Dermis microvascular lymphatic vessel endothelial cell (primary cell): Measurements from ENCODE around the gene DCAF12. TPM values are rescaled to one million over a fixed set of nuclear protein-coding genes. Genes with fewer than 3 reads are reported as not detected.
"Not testable (repeated sequence)": the region's sequence is repeated elsewhere in the genome, so short reads cannot be mapped to it uniquely, and the experiment has no call there.

Experiments used
- DNase-seq, 2 donors: peaks; one replicate each; pipeline versions ENCODE4 v3.0.0 to v3.0.0-alpha.2; 2010; ENCODE audit warnings: low read depth in 2 of 2
- total RNA-seq: library from RNA; depleted of rRNA; stranded (reverse); fragments of >200 nt; gene quantifications from 2 replicates; pipeline ENCODE4 v1.2.1, GENCODE V29; 2014

Gene DCAF12
- total RNA-seq: 17.2 and 23.1 TPM in 2 replicates

DNA sequence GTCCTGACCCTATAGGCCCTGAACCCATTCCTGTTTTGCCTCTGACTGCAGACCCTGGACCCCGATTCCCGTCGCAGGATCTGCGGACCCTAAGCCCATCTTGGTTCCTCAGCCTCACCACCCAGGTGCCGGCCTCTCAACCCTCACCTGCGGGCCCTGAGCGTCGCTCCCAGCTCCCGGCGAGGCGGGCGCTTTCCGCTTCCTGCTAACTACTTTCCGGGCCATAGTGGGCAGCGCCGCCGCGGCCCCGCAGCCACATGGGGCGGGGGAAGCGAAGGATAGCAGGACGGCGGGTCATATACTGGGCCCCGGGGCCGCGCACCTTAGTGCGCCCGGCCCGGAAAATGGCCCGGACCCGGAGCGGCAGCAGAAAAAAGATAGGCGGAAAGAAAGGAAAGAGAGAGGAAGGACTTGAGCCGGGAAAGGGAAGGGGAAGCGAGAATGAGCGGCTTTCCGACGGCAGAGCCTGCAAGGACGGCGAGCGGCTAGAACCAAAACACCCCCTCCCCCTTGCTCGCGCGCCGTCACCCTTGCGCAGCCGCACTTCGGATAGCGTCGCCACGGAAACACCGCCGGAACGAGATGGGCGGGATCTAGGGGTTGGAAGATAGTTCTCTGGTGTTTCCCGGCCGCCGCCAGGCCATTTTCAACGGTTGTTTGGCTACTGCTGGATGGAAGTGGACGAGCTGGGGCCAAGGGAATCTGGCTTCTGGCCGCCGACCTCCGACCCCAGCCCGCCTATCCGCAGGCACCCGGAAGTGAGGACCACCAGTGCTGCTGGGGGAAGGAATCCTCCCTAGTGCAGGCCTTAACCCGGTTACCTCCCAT lies at the start of gene DCAF12:
Gene DCAF12, minus strand, starts transcription at position 492 of the 828 bp plus-strand sequence. Its CDS starts 267 bp downstream, at position 225.
- DNase-seq: peak; percentile 88 to 91

DNA sequence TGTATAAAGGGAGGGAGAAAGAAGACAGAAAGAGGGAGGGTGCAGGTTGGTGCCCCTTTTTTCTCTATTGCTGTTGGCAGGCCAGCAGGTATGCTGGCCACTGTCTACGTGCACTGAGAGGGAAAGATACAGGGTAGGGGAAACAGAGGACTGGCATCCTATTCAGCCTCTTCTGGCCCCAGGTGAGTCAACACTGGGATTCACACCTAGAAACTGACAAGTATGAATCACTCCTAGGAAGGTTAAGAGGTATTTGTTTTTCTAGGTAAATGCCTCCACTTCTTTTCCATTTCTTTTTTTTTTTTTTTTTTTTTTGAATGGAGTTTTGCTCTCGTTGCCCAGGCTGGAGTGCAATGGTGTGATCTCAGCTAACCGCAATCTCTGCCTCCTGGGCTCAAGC lies 49.6 kb upstream of the DCAF12 start:
- DNase-seq: no peak

DNA sequence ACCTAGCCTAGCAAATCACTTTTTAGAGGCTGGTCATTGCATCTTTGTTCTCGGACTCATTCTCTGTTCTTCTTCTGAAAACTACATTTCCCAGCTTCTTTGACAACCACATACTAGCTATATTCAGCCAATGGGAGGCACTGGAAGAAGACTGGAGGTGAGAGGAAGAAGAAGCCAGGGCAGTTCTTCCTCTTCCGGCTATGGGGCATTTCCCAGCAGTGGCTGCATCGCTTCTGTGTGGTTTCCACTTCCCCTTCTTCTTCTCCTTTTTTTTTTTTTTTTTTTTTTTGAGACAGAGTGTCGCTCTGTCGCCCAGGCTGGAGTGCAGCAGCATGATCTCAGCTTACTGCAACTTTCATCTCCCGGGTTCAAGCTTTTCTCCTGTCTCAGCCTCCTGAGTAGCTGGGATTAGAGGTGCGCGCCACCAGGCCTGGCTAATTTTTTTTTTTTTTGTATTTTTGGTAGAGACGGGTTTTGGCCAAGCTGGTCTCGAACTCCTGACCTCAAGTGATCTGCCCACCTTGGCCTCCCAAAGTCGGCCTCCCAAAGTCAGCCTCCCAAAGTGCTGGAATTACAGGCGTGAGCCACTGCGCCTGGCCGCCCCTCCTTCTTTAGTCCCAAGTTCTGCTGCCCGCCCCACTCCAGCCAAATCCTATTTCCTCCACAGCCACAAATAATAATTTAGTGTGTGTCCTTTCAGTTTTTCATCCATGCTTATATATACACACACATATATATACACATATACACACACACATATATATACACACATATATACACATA lies 45.4 kb upstream of the DCAF12 start:
- no peak for DNase-seq

DNA sequence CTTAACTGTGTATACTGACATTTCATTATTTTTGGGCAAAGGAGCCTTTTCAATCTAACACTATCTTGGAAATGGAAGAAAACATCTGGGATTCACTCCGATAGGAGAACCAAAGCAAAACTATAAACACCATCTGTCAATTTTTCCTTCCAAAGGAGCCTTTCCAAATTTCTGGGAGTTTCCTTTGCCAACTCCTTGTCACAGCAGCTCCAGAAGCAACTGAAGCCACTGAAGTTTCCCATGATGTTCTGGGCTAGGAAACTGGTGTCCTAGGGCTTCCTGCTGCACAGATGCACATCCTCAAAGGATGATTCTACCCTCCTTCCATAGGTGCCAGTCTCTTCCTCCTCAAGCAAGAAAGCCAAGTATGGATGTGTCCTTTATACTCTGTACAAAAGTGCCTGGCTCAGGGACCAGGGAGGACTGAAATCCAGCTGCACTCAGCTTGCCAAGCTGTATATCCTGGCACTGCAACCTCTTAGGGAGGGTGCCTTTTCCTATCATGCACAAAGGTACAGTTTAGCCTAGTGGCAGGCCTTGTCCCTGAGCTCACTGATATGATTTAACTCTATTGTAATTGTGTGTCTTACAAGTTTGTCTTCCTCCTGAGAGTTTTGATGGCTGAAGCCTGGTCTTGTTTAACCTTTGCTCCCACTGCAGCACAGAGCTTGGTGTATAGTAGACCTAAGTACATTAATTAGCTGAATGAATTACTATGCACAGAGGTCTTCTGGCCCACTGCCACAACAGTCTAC lies 43.9 kb upstream of the DCAF12 start:
- no peak for DNase-seq

DNA sequence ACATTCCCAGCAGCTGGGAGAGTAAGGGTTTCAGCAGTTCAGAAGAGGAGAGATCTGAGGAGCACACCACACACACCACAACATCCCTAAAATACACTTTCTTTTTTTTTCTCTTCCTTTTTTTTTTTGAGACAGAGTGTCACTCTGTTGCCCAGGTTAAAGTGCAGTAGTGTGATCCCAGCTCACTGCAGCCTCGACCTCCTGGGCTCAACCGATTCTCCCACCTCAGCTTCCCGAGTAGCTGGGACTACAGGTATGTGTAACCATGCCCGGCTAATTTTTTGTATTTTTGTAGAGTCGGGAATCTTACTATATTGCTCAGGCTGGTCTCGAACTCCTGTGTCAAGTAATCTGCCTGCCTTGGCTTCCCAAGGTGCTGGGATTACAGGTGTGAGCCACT lies 42.6 kb upstream of the DCAF12 start:
- no peak for DNase-seq

DNA sequence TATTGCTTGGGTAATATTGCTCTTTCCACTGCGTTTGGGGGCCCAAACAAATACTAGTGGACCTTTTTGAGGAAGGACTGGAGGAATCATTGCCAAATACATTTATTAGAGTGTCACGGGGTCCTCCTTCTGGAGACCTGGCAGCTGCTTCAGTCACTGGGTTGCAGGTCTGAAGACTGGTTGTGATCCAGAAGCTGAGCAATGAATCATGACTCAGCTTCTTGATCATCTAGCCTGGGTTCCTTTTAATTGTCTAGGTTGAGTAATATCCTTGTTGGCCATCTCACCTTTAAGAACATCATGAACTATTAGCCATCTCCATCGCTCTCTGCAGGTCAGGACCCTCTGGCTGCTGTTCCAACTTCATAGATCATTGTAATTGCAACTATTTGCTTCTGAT lies 36.9 kb upstream of the DCAF12 start:
- DNase-seq: no peak

DNA sequence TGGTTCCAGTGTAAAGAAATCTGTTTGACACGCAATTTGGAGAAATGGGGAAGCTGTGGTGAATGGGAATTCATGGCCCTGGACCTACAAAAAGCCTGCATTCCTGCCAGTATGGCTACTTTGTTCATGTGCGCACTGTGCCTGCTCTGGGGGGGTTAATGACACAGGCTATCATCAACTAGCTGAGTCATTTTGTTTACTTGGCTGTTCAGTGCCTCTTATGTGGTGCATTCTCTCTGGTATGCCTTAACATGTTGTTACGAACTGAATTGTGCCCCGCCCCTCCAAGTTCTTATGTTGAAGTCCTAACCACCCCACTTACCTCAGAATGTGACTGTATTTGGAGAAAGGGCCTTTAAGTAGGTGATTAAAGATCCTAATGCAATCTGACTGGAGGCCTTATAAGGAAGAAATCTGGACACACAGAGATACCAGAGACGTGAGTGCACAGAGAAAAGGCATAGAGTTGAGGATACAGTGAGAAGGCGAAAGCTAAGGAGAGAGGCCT lies 31.9 kb upstream of the DCAF12 start:
- DNase-seq: peak in 1 of 2 donors; percentile 3

DNA sequence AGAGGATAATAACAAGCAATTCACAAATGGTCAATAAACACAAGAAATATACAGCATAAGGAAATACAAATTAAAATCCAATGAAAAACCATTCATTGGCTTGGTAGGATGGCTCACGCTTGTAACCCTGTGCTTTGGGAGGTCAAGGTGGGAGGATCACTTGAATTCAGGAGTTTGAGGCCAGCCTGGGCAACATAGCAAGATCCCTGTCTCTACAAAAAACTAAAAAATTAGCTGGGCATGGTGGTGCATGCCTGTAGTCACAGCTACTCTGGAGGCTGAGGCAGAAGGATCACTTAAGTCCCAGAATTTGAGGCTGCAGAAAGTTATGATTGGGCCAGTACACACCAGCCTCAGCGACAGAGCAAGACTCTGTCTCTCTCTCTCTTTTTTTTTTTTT lies 31.4 kb upstream of the DCAF12 start:
- no peak for DNase-seq

DNA sequence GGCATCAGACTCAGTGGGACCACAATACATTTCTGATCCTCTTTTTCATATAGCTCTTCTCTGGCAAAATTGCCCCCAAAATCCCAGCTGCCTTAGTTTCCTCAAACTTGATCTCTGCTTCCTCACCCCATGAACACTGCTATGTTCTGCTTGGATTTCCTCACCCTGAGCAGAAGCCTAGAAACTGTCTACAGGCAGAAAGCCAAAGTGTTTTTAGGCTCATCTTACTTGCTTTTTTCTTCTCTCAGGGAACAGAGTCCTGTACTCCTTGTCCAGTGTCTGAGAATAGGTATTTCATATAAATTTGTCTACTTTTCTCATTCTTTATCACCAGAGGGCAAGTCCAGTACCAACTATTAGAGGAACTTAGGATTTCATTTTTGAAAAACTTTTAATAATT lies 30.8 kb upstream of the DCAF12 start:
- DNase-seq: no peak

DNA sequence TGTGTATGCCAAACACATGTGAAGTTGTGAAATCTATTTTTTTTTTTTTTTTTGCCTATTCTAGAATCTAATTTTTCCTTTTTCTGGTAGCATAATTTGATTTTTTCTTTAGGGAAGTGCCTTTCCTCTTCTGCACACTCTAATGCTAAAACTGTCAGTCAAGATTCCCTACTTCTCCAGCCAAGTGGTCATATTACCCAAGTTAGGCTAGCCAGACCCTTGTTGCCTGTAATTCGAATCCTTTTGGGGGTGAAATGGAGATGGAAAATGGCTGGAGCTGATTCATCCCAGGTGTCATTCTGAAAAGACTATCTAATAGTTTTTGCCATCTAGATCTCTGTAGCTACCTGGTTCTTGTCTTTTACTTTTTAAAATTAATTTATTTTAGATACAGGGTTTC lies 27.6 kb upstream of the DCAF12 start:
- DNase-seq: no peak

DNA sequence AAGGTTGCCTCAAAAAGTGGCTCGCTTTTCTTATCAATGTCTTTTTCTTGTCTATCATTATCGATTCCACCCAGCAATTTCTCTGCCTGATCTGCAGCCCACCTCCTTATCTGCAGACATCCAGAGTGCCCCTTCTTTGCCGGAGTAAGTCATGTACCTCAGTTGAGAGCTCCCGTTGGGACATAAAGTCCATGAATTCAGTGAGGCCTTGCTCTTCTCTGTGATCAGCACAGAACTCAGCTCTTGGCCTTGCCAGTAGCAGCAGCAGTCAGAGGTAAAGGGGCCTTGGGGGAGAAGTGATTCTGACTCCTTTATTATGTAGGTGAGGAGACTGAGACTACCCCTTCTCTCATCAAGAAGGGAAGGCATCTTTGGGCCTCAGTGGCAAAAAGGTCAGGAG lies 24.9 kb upstream of the DCAF12 start:
- DNase-seq: no peak

DNA sequence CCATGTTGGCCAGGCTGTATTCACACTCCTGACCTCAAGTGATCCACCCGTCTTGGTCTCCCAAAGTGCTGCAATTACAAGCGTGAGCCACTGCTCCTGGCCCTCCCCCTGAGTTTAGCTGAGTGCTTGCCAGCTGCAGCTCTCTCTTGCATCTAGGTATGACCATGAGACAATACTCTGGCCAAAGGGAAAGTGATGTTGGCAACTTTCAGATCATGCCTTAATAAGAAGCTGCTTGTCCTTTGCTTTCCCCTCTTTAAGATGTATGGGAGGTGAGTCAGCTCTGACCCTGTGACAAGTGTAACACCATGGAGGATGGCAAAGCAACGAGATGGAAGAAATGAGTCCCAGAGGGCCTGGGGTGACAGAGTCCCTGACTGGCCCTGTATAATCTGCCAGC lies 18.7 kb upstream of the DCAF12 start:
- no peak for DNase-seq

DNA sequence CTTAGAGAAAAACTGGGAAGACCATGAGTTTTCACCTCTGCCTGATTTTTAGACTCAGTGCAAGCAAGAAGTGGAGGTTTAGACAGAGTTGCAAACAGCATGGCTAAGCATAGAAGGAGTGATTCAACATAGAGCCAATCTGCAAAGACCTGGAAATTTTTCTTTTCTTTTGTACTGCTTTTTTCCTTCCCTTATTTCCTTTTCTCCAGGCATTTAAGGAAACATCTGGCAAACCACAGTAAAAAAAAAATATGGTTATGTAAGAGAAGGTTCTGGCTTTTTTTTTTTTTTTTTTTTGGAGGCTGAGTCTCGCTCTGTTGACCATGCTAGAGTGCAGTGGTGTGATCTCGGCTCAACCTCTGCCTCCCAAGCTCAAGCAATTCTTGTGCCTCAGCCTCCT lies 16.6 kb upstream of the DCAF12 start:
- peak in 1 of 2 donors; percentile 30 for DNase-seq

DNA sequence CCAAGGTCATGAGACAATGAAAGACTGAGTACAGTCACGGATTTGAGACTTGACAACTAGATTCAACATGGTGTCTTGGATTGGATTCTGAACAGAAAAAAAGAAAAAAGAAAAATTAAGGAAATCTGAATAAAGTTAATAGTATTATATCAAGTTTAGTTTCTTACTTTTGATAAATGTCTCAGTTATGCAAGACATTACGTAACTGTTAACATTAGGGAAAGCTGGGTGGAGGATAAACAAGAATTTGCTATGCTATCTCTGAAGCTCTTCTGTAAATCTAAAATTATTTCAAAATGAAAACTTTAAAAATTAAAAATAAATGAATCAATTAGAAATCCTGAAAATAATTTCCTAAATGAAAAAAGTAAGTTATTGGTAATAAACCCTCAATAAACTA lies 14.4 kb upstream of the DCAF12 start:
- no peak for DNase-seq

DNA sequence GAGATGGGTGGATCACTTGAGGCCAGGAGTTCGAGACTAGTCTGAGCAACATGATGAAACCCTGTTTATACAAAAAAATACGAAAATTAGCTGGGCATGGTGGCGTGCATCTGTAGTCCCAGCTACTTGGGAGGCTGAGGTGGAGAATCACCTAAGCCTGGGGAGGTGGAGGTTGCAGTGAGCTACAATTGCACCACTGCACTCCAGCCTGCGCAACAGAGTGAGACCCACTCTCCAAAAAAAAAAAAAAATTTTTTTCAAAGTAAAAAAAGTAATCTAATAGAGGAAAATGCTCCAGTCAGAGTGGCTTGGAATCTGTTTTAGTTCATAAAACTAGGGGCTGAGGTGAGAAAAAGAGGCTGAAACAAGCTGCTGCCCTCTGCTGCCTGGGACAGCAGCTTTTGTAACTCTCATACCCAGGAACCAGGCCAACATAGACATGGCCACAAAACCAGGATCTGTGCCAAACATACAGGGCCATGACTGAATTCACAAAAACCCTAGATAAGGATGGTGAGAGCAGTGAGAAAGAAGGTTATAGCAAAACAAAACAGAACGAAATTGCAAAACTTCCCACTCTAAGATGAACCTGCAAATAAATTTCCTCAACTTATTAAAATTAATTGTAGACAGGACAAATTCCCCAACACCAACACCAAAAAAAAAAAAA lies 13.1 kb upstream of the DCAF12 start:
- DNase-seq: peak; percentile 76 to 87

DNA sequence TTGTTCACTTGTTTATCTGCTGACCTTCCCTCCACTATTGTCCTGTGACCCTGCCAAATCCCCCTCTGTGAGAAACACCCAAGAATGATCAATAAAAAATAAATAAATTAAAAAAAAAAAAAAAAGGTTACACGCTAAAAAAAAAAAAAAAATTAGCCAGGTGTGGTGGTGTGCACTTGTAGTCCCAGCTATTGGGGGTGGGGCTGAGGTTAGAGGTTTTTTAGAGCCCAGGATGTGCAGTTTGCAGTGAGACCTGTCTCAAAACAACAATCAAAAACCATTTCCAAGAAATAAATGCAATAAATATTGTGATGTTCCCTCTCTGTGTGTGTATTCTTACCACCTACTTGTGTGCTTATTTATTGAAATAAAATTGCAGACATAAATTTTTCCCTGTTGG lies 12.1 kb upstream of the DCAF12 start:
- DNase-seq: not testable (repeated sequence)

DNA sequence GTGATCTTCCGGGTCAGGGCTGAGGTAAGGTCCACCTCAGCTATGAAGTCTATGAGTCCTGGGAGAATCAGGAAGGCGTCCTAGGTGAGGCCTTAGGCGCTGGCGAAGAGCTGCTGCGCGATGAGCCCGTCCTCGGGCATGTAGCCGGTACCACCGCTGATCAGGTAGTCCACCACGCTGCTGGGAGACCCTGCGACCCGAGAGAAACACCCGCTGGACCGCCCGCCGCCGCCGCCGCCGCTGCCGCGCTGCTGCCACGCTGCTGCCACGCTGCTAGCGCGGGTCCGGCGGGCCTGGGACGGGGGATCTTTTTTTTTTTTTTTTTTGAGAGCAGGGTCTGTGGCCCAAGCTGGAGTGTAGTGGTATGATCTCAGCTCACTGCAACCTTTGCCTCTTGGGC lies 8.0 kb upstream of the DCAF12 start:
- no peak for DNase-seq

DNA sequence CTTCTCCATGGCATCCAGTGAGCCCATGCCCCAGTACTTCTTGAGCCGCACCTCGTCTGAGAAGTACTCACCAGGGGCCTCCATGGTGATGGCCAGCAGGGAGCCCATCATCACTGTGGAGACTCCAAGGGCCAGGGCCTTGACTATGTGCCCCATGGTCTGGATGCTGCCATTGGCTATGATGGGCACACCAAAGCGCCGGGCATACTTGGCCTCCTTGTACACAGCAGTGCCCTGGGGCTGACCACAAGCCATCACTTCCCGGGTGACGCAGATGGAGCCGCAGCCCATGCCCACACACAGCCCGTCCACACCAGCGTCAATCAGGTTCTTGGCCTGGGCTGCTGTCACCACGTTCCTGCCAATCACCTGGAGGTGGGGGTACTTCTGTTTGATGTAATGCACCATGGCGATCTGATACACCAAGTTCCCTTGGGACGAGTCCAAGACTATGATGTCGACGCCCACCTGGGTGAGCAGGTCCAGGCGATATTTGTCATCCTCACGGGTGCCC lies 7.0 kb upstream of the DCAF12 start:
- DNase-seq: no peak

DNA sequence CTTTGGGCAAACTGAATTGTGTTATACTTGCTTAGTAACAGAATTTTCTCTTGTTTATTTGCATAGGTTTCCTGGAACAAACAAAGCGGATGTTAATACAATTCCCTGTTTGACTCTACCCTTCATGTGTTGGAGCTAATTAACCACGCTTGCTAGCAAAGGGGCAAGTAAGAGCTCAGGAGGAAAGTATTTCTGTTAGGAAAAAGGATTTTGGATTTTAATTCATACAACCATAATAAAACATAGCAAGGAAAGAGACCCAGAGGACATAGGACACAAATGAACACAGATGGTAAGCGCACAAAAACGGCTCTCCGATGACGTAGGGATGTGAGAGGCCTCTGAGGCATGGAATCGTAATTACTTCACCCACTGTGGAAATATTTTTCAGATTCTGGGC lies 5.1 kb upstream of the DCAF12 start:
- DNase-seq: no peak

DNA sequence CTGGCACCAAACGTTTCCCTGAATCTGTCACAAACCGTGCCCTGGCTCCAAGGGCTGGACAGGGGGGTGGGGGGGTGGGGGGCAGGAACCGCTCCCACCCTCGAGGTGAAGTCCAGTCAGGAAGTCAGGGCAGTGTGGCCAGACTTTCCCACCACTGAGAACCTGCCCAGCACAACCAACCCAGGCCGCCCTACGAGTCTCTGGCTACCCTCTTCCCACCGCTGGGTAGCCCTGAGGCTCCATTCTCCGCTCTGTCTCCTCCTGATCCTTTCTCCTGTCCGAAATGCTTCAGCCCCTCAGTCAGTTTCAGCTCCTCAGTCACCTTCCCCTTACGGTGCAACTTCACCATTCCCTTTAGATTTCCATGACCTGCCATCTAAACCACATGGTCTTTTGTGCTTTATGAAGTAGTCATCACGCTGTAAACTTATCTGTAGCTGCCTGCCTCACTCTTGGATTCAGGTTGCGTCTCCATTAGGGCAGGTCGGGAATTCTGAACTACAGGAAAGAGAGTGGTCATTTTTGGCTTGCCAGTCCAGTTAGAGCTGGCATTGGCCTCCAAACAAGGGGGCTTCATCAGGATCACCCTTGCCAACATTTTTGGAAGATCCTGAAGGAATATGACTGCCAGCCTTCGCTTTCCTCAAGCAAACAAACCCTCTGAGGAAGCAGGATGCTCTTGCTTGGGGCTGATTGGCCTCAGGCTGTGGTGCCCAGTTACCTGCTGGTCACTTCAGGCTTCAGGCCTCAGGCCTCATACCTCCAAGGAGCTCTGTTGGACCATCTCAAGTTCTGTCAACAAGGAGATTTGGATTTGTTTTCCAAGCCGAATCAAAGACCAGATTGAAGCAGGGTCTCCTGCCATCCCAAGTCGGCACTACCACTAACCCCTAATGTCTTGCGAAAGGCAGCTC lies 794 bp upstream of the DCAF12 start:
- DNase-seq: peak in 1 of 2 donors; percentile 7
